GM06990 (cell line): ENCODE results near the gene TANGO2.
"Not testable (repeated sequence)": the region's sequence is repeated elsewhere in the genome, so short reads cannot be mapped to it uniquely, and the experiment has no call there.

Experiments
- DNase-seq: peaks from one replicate; pipeline ENCODE4 v3.0.0-alpha.2; 2011; ENCODE audit not compliant: insufficient read length; ENCODE audit errors: extremely low read depth
- H3K27me3 ChIP-seq: replicated peaks from 2 replicates; pipeline ENCODE4 v1.6.0; 2011; ENCODE audit warnings: low read length; ENCODE audit not compliant: control insufficient read depth, insufficient read depth
- H3K36me3 ChIP-seq: 2 replicates; pipeline ENCODE4 v1.5.1; 2011; ENCODE audit warnings: low read length; ENCODE audit not compliant: control insufficient read depth, insufficient read depth
- H3K4me3 ChIP-seq: replicated peaks from 2 replicates; pipeline ENCODE4 v1.5.1; 2011; ENCODE audit warnings: low read depth, mild to moderate bottlenecking, control low read depth, low read length
- TF ChIP-seq, protein P1 (sequence below): IDR thresholded peaks from 2 replicates; pipeline ENCODE4 v1.5.1; 2011; ENCODE audit warnings: low read length, control low read depth, mild to moderate bottlenecking, inconsistent platforms; ENCODE audit not compliant: insufficient read depth, poor library complexity, severe bottlenecking

TANGO2 gene

GRCh38 chr22:20064140-20064480 is 43.2 kb downstream of the TANGO2 start:
- H3K27me3 ChIP-seq, result no peaks in the 10 kb centered on the region
- TF ChIP-seq, protein P1, sequence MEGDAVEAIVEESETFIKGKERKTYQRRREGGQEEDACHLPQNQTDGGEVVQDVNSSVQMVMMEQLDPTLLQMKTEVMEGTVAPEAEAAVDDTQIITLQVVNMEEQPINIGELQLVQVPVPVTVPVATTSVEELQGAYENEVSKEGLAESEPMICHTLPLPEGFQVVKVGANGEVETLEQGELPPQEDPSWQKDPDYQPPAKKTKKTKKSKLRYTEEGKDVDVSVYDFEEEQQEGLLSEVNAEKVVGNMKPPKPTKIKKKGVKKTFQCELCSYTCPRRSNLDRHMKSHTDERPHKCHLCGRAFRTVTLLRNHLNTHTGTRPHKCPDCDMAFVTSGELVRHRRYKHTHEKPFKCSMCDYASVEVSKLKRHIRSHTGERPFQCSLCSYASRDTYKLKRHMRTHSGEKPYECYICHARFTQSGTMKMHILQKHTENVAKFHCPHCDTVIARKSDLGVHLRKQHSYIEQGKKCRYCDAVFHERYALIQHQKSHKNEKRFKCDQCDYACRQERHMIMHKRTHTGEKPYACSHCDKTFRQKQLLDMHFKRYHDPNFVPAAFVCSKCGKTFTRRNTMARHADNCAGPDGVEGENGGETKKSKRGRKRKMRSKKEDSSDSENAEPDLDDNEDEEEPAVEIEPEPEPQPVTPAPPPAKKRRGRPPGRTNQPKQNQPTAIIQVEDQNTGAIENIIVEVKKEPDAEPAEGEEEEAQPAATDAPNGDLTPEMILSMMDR, result no peak
- peaks cover 7% of the 10 kb centered on the region for H3K36me3 ChIP-seq
- H3K4me3 ChIP-seq, result no peak overlapping the region
- no peak for DNase-seq

DNA sequence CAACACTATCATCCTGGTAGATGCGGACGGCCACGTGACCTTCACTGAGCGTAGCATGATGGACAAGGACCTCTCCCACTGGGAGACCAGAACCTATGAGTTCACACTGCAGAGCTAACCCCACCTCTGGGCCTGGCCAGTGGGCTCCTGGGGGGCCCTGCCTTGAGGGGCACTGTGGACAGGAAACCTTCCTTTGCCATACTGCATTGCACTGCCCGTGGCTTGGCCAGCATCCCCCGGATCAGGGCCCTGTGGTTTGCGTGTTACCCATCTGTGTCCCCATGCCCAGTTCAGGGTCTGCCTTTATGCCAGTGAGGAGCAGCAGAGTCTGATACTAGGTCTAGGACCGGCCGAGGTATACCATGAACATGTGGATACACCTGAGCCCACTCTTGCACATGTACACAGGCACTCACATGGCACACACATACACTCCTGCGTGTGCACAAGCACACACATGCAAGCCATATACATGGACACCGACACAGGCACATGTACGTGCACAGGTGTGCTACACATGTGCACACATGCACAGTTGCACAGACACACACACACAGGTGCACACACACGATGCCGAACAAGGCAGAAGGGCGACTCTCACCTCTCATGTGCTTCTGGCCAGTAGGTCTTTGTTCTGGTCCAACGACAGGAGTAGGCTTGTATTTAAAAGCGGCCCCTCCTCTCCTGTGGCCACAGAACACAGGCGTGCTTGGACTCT is 43.8 kb downstream of the TANGO2 start:
- TF ChIP-seq, protein P1, result no peak
- no peak overlapping the region for H3K4me3 ChIP-seq
- no peak for DNase-seq
- H3K36me3 ChIP-seq, result peaks cover 7% of the 10 kb centered on the region
- H3K27me3 ChIP-seq, result no peaks in the 10 kb centered on the region

DNA sequence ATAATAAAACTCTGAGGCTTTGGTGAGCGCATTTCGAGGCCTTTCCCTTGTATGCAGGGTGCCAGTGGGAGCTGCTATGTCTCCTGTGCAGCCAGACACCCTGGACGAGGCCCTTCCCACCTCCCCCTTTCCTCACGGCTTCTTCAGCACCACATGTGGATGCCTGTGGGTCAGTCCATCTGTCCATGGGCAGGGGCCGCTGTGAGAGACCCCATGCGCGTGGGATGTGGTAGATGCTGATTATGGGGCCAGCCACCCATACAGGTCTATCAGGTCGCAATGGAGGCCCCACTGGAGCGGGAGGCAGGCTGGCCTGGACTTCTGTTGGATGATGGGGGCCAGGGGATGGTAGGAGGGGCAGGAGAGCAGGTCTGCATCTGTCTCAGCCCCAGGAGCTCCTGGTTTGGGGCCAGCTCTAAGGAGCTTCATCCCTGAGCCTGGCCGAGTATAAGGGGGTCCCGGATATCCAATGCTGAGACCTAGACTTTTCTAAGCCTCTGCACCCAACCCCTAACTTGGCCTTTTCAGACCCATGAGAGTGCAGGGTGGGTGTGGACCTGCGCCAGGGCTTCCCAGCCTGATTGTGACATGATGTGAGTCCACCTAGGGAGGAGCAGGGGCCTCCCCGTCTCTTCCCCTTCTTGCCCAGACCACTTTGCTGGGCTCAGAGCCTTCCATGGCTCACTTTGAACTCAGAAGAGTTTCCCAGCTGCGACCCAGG is 45.1 kb downstream of the TANGO2 start:
- Histone ChIP-seq H3K36me3 (peaks cover 5% of the 10 kb centered on the region), H3K27me3 (no peaks in the 10 kb centered on the region), H3K4me3 (no peak overlapping the region)
- no peak for DNase-seq
- TF ChIP-seq, protein P1, result no peak

DNA sequence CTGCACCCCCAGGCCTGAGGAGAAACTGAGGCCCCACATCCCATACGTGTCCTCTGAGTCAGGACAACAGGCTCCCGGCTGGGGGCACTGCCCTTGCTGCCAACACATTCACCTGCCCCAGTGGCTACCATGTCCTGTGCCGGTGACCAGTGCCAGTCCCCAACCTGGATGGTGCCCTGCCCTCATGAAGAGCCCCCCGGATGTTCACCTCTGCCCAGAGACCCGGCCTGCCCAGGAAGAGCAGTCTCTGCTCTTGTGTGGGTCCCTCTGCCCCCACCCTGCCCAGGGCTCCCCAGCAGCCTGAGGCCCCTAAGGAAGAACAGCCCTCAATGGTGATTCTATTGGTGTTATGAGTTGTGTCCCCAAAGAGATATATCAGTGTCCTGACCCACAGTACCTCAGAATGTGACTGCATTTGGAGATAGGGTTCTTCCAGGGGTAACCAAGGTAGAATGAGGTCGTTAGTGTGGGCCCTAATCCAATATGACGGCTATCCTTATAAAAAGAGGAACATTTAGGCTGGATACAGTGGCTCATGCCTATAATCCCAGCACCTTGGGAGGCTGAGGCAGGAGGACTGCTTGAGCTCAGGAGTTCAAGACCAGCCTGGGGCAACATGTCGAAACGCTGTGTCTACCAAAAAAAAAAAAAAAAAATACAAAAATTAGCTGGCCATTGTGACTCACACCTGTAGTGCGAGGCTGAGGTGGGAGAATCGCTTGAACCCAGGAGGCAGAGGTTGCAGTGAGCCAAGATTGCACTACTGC is 45.9 kb downstream of the TANGO2 start:
- no peak for DNase-seq
- Histone ChIP-seq H3K36me3 (peaks cover 2% of the 10 kb centered on the region), H3K4me3 (no peak overlapping the region), H3K27me3 (no peaks in the 10 kb centered on the region)
- TF ChIP-seq, protein P1, result no peak

DNA sequence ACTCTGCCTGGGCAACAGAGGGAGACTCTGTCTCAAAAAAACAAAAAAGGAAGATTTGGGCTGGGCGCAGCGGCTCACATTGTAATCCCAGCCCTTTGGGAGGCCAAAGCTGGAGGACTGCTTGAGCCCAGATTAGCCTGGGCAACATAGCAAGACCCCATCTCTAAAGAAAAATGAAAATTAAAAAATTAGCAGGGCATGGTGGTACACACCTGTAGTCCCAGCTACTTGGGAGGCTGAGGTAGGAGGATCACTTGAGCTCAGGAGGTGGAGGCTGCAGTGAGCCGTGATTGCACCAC is 46.4 kb downstream of the TANGO2 start:
- H3K27me3 ChIP-seq, DNase-seq, H3K36me3 ChIP-seq, H3K4me3 ChIP-seq: not testable (repeated sequence)

DNA sequence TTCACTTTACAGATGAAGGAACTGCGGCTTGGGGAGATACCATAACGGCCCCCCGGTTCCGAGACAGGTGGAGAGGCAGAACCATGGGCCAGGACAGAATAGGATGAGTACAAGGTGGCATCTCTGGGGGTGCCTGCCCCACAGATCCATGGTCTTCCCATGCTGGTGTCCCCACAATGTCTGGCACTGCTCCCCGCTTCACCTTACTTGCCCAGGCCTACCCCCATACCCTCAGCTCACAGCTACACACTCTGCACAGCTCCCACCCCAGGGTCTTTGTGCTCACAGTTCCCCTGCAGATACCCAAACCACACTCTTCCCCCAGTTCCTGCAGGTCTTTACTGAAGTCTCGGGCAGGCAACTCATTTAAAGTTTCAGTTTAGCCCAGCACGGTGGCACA is 47.7 kb downstream of the TANGO2 start:
- no peaks in the 10 kb centered on the region; the same call in 1 of the 2 replicates for H3K36me3 ChIP-seq
- no peak for DNase-seq
- H3K27me3 ChIP-seq, result no peaks in the 10 kb centered on the region
- TF ChIP-seq, protein P1, result no peak
- no peak overlapping the region for H3K4me3 ChIP-seq
